Sigmoid colon (tissue), 3 donors: ENCODE results near the gene GALR3.

ENCODE experiments used
- POLR2A ChIP-seq, 2 donors: fragments of 450-650 bp; IDR thresholded peaks; one replicate each; pipeline ENCODE4 v1.6.1; 2016; ENCODE audit warnings: antibody characterized with exemption in 2 of 2, mild to moderate bottlenecking in 2 of 2, moderate library complexity in 2 of 2
- TF ChIP-seq, protein P1 (sequence below), 4 experiments: fragments of 450-650 bp in 3 of 4; fragments of 200-600 bp in 1 of 4; IDR thresholded peaks; one replicate each; pipeline ENCODE4 v1.5.1; 2016 to 2019; ENCODE audit warnings: antibody characterized with exemption in 4 of 4, mild to moderate bottlenecking in 3 of 4, moderate library complexity in 2 of 4

DNA sequence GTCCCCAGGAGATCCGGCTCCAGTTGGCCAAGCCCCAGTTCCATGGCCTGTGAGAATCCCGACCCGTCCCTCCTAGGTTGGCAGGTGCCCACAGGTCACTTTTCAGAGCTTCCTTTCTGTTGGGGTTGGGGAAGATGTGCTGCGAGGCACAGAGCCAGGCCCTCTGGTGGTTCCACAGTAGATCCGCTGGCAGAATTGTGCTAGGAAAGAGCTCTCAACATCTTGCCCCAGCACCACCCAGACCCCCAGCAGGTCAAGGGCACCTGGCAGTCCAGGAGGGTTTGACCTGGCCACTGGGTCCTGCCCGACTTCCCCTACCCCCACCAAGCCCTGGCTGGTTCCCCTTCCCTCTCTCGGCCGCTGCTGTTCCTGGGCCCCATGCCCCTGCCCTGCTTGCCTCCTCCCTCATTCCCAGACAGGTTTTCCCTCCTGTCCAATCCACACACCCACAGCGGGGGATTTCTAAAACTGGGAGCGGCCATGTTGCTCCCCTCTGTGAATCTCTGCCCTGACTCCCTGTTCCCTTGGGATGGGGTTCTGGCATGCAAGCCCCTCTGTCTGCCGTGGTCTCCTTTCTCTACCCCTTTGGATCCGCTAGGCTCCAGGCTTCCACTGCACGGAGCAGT, 41.6 kb upstream of the GALR3 start:
- no peak for TF ChIP-seq POLR2A (IDR thresholded peaks at IDR 0.05)
- TF ChIP-seq, protein P1, sequence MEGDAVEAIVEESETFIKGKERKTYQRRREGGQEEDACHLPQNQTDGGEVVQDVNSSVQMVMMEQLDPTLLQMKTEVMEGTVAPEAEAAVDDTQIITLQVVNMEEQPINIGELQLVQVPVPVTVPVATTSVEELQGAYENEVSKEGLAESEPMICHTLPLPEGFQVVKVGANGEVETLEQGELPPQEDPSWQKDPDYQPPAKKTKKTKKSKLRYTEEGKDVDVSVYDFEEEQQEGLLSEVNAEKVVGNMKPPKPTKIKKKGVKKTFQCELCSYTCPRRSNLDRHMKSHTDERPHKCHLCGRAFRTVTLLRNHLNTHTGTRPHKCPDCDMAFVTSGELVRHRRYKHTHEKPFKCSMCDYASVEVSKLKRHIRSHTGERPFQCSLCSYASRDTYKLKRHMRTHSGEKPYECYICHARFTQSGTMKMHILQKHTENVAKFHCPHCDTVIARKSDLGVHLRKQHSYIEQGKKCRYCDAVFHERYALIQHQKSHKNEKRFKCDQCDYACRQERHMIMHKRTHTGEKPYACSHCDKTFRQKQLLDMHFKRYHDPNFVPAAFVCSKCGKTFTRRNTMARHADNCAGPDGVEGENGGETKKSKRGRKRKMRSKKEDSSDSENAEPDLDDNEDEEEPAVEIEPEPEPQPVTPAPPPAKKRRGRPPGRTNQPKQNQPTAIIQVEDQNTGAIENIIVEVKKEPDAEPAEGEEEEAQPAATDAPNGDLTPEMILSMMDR (IDR thresholded peaks at IDR 0.05) = no peak
